ENCODE data around the gene NAV2. TPM values are rescaled to one million over a fixed set of nuclear protein-coding genes. Genes with fewer than 3 reads are reported as not detected.

The NAV2 gene
- total RNA-seq, 1 experiment from 2014 or later = 46.3 TPM

GRCh38 chr11:20011307-20011951 is 298.8 kb downstream of the NAV2 start:
- no peak overlapping the region for H2AFZ ChIP-seq (ENCODE audit: low read length)
- H3K23me2 ChIP-seq (ENCODE audit: insufficient read length, low read depth, low read length, poor library complexity, severe bottlenecking) = no peaks in the 10 kb centered on the region
- Mint-ChIP-seq H3K36me3 (ENCODE audit: insufficient read depth in 1 of 3, low read depth in 3 of 3) (peaks cover 0 to 5% (median 4%) of the 10 kb centered on the region in 3 experiments; a peak in 2 of 7 replicates), H3K27ac (no peak overlapping the region), H3K9me3 (no peaks in the 10 kb centered on the region), H3K4me1 (peaks cover 19 to 23% of the 10 kb centered on the region in 2 experiments), H3K4me3 (no peak overlapping the region), H3K27me3 (ENCODE audit: low read depth) (peaks cover 2% of the 10 kb centered on the region; the same call in 1 of the 2 replicates)
- no peak overlapping the region for H3K9ac ChIP-seq (ENCODE audit: extremely low read depth, insufficient read length, low read length)
- no peak for DNase-seq
- H3T11ph ChIP-seq (ENCODE audit: low read length) = no peak overlapping the region
- H2BK120ac ChIP-seq (ENCODE audit: low read depth, low read length, poor library complexity, severe bottlenecking) = no peak overlapping the region
- no peak overlapping the region for H3K18ac ChIP-seq (ENCODE audit: insufficient read length, low read depth, low read length)
- H4K8ac ChIP-seq (replicated peaks; ENCODE audit: insufficient read length, low read depth, low read length) = no peak overlapping the region
- H2BK20ac ChIP-seq (ENCODE audit: low read depth, low read length, poor library complexity, severe bottlenecking) = no peak overlapping the region
- no peak overlapping the region for H3K4ac ChIP-seq (ENCODE audit: low read depth, low read length)
- no peak overlapping the region for H2AK5ac ChIP-seq (ENCODE audit: insufficient read length, low read length)
- H3K14ac ChIP-seq (ENCODE audit: insufficient read depth, low read length) = no peak overlapping the region
- no peak overlapping the region for H3K4me2 ChIP-seq (ENCODE audit: insufficient read depth, insufficient read length, low read length)
- no peak overlapping the region for H4K91ac ChIP-seq (ENCODE audit: insufficient read length, low read depth, low read length)
- H3K79me1 ChIP-seq (ENCODE audit: insufficient read depth, low read depth, low read length, poor library complexity, severe bottlenecking) = no peaks in the 10 kb centered on the region
- no peak overlapping the region for H3K27ac ChIP-seq (ENCODE audit: insufficient read length, low read depth, low read length)
- H3K56ac ChIP-seq (ENCODE audit: insufficient read length, low read depth, low read length) = no peak overlapping the region
- H2BK15ac ChIP-seq (ENCODE audit: low read depth, low read length) = no peak overlapping the region
- WGBS (ENCODE audit: extremely low coverage, insufficient read length, low lambda C conversion rate) = no CpG with 5 or more reads among the region's 5 CpGs
- no peak overlapping the region for H2BK5ac ChIP-seq (ENCODE audit: insufficient read length, low read length)
- no peak for TF ChIP-seq CTCF (conservative IDR thresholded peaks at IDR 0.05)
- H3K4me1 ChIP-seq (ENCODE audit: insufficient read depth, low read length) = peaks cover 13% of the 10 kb centered on the region
- H2BK12ac ChIP-seq (ENCODE audit: insufficient read length, low read depth, low read length) = no peak overlapping the region
- H4K5ac ChIP-seq (ENCODE audit: insufficient read length, low read depth, low read length) = no peak overlapping the region
- no peaks in the 10 kb centered on the region for H3K9me3 ChIP-seq (ENCODE audit: control insufficient read depth, low read depth, low read length)
- no peak overlapping the region for H3K23ac ChIP-seq (ENCODE audit: insufficient read length, low read depth, low read length)
- no peaks in the 10 kb centered on the region for H4K20me1 ChIP-seq (ENCODE audit: control insufficient read depth, insufficient read depth, insufficient read length)
- H3K79me2 ChIP-seq (ENCODE audit: insufficient read depth, low read length) = no peaks in the 10 kb centered on the region
- H3K27me3 ChIP-seq (ENCODE audit: insufficient read depth, low read length) = no peaks in the 10 kb centered on the region
